IPS-20b (cell line): ENCODE results near the gene SETD3.

Experiments
- H3K27ac ChIP-seq: one replicate; pipeline ENCODE4 v1.5.1; 2013; ENCODE audit warnings: low read length
- H3K27me3 ChIP-seq: 2 replicates; pipeline ENCODE4 v1.6.1; 2013; ENCODE audit warnings: mild to moderate bottlenecking, low read length, inconsistent platforms; ENCODE audit not compliant: insufficient read depth
- H3K36me3 ChIP-seq: 2 replicates; pipeline ENCODE4 v1.6.1; 2013; ENCODE audit warnings: low read depth, mild to moderate bottlenecking, inconsistent platforms, low read length, moderate library complexity; ENCODE audit not compliant: insufficient read depth
- H3K4me1 ChIP-seq: 2 replicates; pipeline ENCODE4 v1.6.1; 2013; ENCODE audit warnings: mild to moderate bottlenecking, control low read depth, inconsistent platforms, low read length, moderate library complexity; ENCODE audit not compliant: insufficient read depth
- H3K4me3 ChIP-seq: 2 replicates; pipeline ENCODE4 v1.5.1; 2013; ENCODE audit warnings: mild to moderate bottlenecking, low read length, inconsistent platforms
- H3K9ac ChIP-seq: 2 replicates; pipeline ENCODE4 v1.6.1; 2013; ENCODE audit warnings: low read depth, mild to moderate bottlenecking, inconsistent platforms, low read length, moderate library complexity
- H3K9me3 ChIP-seq: 2 replicates; pipeline ENCODE4 v1.6.1; 2013; ENCODE audit warnings: mild to moderate bottlenecking, low read depth, low read length, inconsistent platforms; ENCODE audit not compliant: insufficient read depth

The SETD3 gene

GRCh38 chr14:99425272-99425681 is 55.4 kb downstream of the SETD3 start:
- Histone ChIP-seq H3K9me3 (no peaks in the 10 kb centered on the region), H3K36me3 (peaks cover 23% of the 10 kb centered on the region), H3K9ac (peak overlapping the region; percentile 36; the same call in 1 of the 2 replicates), H3K4me1 (peaks cover 35% of the 10 kb centered on the region), H3K27ac (no peak overlapping the region), H3K27me3 (no peaks in the 10 kb centered on the region), H3K4me3 (no peak overlapping the region)

GRCh38 chr14:99424306-99424877 is 56.3 kb downstream of the SETD3 start:
- Histone ChIP-seq H3K27me3 (no peaks in the 10 kb centered on the region), H3K4me3 (no peak overlapping the region), H3K4me1 (peaks cover 35% of the 10 kb centered on the region), H3K27ac (peak overlapping the region; percentile 12), H3K9me3 (no peaks in the 10 kb centered on the region), H3K36me3 (peaks cover 16% of the 10 kb centered on the region), H3K9ac (peak overlapping the region; percentile 36; the same call in 1 of the 2 replicates)

GRCh38 chr14:99423434-99423833 is 57.2 kb downstream of the SETD3 start:
- Histone ChIP-seq H3K4me1 (peaks cover 35% of the 10 kb centered on the region), H3K9me3 (no peaks in the 10 kb centered on the region), H3K36me3 (peaks cover 7% of the 10 kb centered on the region; the same call in 1 of the 2 replicates), H3K27ac (no peak overlapping the region), H3K4me3 (no peak overlapping the region), H3K27me3 (no peaks in the 10 kb centered on the region), H3K9ac (no peak overlapping the region)

DNA sequence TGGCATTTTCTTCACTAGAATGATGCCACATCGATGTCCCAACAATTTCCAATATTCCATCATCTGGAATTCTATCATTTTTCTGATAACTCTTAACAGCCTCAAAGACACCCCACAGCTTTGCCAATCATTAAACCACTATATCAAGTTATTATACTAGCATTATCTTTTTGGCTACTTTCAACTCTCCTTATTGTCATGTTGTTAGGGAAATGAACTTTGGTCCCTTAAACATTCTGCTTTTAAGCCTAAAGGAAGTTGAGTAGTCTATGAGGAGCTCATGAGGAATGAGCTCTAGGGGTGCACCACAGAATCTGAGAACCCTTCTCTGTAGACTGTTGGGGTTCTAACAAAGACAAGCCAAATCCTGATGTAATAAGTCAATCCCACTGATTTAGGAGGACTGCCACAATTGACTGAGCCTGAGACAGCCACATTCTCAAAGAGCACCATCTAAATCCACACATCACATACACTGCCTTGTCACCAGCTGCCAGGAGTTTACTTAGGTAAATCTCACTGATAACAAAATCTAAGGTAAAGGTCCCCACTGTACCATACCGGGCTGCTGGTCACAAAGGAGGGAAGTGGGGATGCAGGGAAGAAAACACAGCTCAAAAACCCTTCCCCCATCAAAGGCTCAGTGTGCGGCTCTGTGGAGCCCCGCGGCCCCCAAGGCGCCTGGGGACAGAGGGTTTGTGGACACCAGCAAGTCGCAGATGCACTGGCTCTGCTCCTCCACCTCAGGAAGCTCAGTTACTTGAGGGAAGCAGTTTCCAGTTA is 58.2 kb downstream of the SETD3 start:
- peaks cover 35% of the 10 kb centered on the region for H3K4me1 ChIP-seq

GRCh38 chr14:99420711-99421110 is 59.9 kb downstream of the SETD3 start:
- H3K27me3 ChIP-seq: no peaks in the 10 kb centered on the region
- no peak overlapping the region for H3K4me3 ChIP-seq
- no peaks in the 10 kb centered on the region for H3K9me3 ChIP-seq
- H3K27ac ChIP-seq: no peak overlapping the region
- H3K36me3 ChIP-seq: no peaks in the 10 kb centered on the region
- H3K4me1 ChIP-seq: peaks cover 28% of the 10 kb centered on the region
- H3K9ac ChIP-seq: no peak overlapping the region

More for the DNA sequence above, 58.2 kb downstream of the SETD3 start:
- no peak overlapping the region for H3K9ac ChIP-seq
- no peak overlapping the region for H3K4me3 ChIP-seq
- H3K27ac ChIP-seq: no peak overlapping the region
- H3K36me3 ChIP-seq: 0 out of 2 replicates have a peak, but pooled peaks cover 5% of the 10 kb centered on the region
- H3K27me3 ChIP-seq: no peaks in the 10 kb centered on the region
- no peaks in the 10 kb centered on the region for H3K9me3 ChIP-seq

DNA sequence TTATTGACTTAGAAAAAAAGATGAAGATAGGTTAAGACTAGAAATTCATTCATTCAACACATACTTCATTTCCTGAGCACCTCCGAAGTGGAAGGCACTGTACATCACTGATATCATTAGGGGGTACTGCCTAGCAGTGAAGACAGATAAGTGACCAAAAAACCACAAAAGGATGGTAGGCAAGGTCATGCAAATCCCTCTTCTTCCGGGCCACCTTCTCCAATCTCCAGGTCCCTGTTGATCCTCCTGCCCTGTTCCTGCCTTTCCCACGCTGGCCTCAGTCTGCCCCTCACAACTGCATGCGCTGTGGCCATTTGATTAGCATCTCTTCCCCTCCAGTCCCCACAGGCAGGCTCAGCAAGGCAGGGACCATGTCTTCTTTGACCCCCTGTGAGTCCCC is 60.8 kb downstream of the SETD3 start:
- no peak overlapping the region for H3K4me3 ChIP-seq
- no peak overlapping the region for H3K27ac ChIP-seq
- no peaks in the 10 kb centered on the region for H3K36me3 ChIP-seq
- H3K4me1 ChIP-seq: peaks cover 31% of the 10 kb centered on the region
- H3K27me3 ChIP-seq: no peaks in the 10 kb centered on the region
- no peaks in the 10 kb centered on the region for H3K9me3 ChIP-seq
- H3K9ac ChIP-seq: no peak overlapping the region

DNA sequence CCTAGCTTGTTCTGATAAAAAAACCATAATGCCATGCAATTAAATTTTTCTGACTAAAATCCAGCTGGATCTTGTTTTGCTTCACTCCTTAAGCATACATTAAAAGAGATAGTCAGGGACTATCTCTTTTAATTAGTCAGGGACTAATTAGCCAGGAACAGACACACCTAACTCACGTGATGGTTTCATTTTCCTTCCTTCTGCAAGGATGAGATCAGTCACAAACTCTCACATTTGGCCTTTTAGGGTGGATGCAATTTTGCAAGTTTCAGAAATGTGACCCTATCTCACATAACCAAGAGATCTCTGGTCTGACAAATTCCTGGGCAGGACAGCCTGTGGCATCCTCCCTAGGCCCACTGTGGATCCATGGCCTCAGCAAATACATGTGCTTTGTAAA is 62.4 kb downstream of the SETD3 start:
- no peak overlapping the region for H3K4me3 ChIP-seq
- H3K9me3 ChIP-seq: no peaks in the 10 kb centered on the region
- H3K27ac ChIP-seq: no peak overlapping the region
- no peak overlapping the region for H3K9ac ChIP-seq
- no peaks in the 10 kb centered on the region for H3K27me3 ChIP-seq
- peaks cover 39% of the 10 kb centered on the region for H3K4me1 ChIP-seq
- no peaks in the 10 kb centered on the region for H3K36me3 ChIP-seq

DNA sequence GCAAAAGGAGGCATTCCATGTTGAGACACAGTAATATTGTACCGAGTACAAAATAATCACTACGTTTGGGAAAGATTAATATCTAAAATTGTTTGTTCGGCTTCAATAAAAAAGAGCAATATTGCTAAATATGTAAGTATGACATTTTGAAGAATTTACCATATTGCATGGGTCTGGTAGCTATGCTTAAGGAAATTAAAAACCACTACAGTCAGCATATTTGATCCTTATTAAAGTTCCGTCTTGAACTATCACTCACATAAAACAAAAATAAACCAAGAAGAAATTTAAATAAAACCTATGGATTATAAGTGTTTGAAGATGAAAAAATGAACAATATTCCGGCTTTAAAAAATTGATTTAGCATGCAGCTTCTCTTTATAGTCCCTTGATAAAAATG is 63.8 kb downstream of the SETD3 start:
- Histone ChIP-seq H3K9me3 (no peaks in the 10 kb centered on the region), H3K4me1 (peaks cover 43% of the 10 kb centered on the region), H3K4me3 (no peak overlapping the region), H3K36me3 (no peaks in the 10 kb centered on the region), H3K27me3 (no peaks in the 10 kb centered on the region), H3K9ac (no peak overlapping the region), H3K27ac (no peak overlapping the region)

DNA sequence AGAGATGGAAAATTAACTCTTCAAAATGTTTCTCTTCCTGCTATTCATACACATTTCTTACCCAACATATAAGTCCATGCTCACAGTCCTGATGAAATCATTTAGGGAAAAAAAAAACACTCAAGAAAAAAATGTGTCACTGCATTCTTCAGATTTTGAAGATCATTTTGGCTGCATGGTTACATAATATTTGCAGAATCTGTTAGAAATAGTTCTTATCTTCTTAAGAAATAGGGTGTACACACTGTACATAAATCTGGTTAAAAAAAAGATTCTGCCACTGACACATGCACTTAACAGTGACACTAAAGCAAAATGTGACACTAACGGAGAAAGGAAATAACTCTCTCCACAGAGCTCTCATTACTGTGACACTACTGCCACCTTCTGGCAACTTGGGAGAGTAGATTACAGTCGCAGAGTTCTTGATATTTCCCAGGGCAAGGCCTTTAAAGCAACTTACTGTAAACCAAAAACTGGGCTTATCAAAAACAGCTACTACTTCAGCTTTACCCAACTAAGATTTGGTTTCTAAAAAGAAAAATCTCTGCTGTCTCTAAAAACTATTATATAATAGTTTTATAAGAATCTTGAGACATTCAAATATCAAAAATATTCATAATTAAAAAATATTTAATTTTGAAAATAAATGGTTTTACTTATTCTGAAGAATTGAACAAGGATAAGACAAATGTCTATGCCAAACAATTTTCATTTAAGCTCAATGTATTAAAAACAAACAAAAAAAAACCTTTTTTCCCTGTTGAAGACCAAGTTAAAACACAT is 65.0 kb downstream of the SETD3 start:
- H3K27me3 ChIP-seq: no peaks in the 10 kb centered on the region
- no peaks in the 10 kb centered on the region for H3K9me3 ChIP-seq
- H3K9ac ChIP-seq: no peak overlapping the region
- H3K4me3 ChIP-seq: no peak overlapping the region
- H3K36me3 ChIP-seq: no peaks in the 10 kb centered on the region
- peaks cover 45% of the 10 kb centered on the region for H3K4me1 ChIP-seq
- H3K27ac ChIP-seq: no peak overlapping the region

DNA sequence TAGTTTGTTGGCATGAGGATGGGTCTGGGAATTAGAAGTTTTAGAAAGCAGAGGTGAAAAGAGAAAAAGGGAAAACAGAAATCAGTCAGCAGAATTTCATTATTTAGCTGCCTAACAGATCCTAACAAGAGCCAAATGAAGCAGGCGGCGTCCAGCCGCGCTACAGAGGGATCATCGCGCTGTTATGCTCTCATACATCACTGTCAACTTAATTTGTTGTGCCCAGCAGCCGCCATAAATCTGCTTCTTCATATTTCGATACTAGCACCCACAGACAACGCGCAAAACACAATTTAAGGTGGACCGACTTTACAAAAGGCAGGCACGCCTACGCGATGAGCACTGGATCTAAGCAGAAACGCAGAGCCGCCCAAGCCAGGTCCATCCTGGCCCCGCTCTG is 66.7 kb downstream of the SETD3 start:
- Histone ChIP-seq H3K4me1 (peaks cover 61% of the 10 kb centered on the region), H3K27ac (peak overlapping the region; percentile 41), H3K27me3 (no peaks in the 10 kb centered on the region), H3K4me3 (0 out of 2 replicates have a peak overlapping the region, but pooled peaks have one; percentile 23), H3K9ac (peak overlapping the region; percentile 49; the same call in 1 of the 2 replicates), H3K36me3 (no peaks in the 10 kb centered on the region), H3K9me3 (no peaks in the 10 kb centered on the region)

- Histone ChIP-seq H3K9ac (peak overlapping the region; percentile 49; the same call in 1 of the 2 replicates), H3K27me3 (no peaks in the 10 kb centered on the region), H3K27ac (peak overlapping the region; percentile 58), H3K4me3 (0 out of 2 replicates have a peak overlapping the region, but pooled peaks have one; percentile 23), H3K4me1 (peaks cover 68% of the 10 kb centered on the region), H3K36me3 (no peaks in the 10 kb centered on the region), H3K9me3 (no peaks in the 10 kb centered on the region)
Observed at GRCh38 chr14:99413172-99413571, 67.5 kb downstream of the SETD3 start.
